ENCODE data around the gene CORIN.

DNA sequence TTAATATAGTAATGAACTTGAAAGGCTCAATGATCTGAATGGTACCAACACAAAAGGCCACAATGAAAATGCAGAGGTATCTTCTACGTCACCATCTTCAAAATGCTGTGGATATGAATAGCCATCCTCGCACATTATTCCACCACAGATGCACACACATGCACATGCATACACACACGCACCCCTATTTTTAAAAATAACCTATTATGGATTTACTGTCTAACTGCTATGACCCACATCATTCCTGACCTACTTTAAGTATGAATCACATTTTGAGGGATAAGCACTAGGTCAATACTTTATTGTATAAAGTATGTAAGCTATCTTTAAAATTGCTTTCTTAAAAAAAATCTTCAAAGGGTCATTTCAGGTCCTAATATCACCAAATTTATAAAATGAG lies 24.4 kb upstream of the CORIN start:
- TF ChIP-seq POLR2A (IDR thresholded peaks at IDR 0.05) (no peak), POLR2AphosphoS5 (IDR thresholded peaks at IDR 0.05) (no peak), EP300 (IDR thresholded peaks at IDR 0.05) (no peak)
- TF ChIP-seq, protein P1, sequence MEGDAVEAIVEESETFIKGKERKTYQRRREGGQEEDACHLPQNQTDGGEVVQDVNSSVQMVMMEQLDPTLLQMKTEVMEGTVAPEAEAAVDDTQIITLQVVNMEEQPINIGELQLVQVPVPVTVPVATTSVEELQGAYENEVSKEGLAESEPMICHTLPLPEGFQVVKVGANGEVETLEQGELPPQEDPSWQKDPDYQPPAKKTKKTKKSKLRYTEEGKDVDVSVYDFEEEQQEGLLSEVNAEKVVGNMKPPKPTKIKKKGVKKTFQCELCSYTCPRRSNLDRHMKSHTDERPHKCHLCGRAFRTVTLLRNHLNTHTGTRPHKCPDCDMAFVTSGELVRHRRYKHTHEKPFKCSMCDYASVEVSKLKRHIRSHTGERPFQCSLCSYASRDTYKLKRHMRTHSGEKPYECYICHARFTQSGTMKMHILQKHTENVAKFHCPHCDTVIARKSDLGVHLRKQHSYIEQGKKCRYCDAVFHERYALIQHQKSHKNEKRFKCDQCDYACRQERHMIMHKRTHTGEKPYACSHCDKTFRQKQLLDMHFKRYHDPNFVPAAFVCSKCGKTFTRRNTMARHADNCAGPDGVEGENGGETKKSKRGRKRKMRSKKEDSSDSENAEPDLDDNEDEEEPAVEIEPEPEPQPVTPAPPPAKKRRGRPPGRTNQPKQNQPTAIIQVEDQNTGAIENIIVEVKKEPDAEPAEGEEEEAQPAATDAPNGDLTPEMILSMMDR (IDR thresholded peaks at IDR 0.05), result no peak

Data from upper lobe of left lung (tissue), 4 donors.